ENCODE measurements around the gene EML2. TPM values are rescaled to one million over a fixed set of nuclear protein-coding genes. Genes with fewer than 3 reads are reported as not detected.

EML2 gene
- polyA plus RNA-seq, 1 donor from 2014 or later: 18.9 TPM

DNA sequence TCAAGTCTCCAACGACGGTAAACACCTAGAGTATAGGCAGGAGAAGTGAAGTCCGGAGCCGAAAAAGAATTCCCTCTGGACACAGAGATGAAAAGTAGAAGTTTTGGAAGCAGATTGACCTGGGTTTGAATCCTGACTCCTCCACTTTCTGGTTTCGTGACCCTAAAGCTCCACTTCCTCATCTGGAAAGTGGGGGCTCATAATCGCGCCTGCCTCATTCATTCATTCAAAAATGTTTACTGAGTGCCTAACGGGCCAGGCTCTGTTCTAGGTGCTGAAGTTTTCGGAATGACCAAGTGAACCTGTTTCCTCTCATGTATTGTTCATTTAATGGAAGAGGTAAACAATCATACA lies 7.1 kb upstream of the EML2 start:
- no peak overlapping the region for H3K9ac ChIP-seq (ENCODE audit: low read length)
- TF ChIP-seq MXI1 (conservative IDR thresholded peaks at IDR 0.05; ENCODE audit: poor library complexity, severe bottlenecking) (no peak), EZH2 (IDR thresholded peaks at IDR 0.05; ENCODE audit: borderline replicate concordance, insufficient read depth, low read length, poor library complexity, severe bottlenecking) (no peak), POLR2AphosphoS5 (IDR thresholded peaks at IDR 0.05) (no peak), RAD21 (conservative IDR thresholded peaks at IDR 0.05) (no peak), SMC3 (conservative IDR thresholded peaks at IDR 0.05; ENCODE audit: poor library complexity) (no peak), EP300 (conservative IDR thresholded peaks at IDR 0.05; ENCODE audit: poor library complexity, severe bottlenecking) (no peak), TAF1 (IDR thresholded peaks at IDR 0.05; ENCODE audit: low read depth) (no peak)
- TF ChIP-seq, protein P1, sequence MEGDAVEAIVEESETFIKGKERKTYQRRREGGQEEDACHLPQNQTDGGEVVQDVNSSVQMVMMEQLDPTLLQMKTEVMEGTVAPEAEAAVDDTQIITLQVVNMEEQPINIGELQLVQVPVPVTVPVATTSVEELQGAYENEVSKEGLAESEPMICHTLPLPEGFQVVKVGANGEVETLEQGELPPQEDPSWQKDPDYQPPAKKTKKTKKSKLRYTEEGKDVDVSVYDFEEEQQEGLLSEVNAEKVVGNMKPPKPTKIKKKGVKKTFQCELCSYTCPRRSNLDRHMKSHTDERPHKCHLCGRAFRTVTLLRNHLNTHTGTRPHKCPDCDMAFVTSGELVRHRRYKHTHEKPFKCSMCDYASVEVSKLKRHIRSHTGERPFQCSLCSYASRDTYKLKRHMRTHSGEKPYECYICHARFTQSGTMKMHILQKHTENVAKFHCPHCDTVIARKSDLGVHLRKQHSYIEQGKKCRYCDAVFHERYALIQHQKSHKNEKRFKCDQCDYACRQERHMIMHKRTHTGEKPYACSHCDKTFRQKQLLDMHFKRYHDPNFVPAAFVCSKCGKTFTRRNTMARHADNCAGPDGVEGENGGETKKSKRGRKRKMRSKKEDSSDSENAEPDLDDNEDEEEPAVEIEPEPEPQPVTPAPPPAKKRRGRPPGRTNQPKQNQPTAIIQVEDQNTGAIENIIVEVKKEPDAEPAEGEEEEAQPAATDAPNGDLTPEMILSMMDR (IDR thresholded peaks at IDR 0.05; ENCODE audit: poor library complexity, severe bottlenecking): no peak
- TF ChIP-seq, protein P2, sequence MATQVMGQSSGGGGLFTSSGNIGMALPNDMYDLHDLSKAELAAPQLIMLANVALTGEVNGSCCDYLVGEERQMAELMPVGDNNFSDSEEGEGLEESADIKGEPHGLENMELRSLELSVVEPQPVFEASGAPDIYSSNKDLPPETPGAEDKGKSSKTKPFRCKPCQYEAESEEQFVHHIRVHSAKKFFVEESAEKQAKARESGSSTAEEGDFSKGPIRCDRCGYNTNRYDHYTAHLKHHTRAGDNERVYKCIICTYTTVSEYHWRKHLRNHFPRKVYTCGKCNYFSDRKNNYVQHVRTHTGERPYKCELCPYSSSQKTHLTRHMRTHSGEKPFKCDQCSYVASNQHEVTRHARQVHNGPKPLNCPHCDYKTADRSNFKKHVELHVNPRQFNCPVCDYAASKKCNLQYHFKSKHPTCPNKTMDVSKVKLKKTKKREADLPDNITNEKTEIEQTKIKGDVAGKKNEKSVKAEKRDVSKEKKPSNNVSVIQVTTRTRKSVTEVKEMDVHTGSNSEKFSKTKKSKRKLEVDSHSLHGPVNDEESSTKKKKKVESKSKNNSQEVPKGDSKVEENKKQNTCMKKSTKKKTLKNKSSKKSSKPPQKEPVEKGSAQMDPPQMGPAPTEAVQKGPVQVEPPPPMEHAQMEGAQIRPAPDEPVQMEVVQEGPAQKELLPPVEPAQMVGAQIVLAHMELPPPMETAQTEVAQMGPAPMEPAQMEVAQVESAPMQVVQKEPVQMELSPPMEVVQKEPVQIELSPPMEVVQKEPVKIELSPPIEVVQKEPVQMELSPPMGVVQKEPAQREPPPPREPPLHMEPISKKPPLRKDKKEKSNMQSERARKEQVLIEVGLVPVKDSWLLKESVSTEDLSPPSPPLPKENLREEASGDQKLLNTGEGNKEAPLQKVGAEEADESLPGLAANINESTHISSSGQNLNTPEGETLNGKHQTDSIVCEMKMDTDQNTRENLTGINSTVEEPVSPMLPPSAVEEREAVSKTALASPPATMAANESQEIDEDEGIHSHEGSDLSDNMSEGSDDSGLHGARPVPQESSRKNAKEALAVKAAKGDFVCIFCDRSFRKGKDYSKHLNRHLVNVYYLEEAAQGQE (IDR thresholded peaks at IDR 0.05; ENCODE audit: borderline replicate concordance): no peak

DNA sequence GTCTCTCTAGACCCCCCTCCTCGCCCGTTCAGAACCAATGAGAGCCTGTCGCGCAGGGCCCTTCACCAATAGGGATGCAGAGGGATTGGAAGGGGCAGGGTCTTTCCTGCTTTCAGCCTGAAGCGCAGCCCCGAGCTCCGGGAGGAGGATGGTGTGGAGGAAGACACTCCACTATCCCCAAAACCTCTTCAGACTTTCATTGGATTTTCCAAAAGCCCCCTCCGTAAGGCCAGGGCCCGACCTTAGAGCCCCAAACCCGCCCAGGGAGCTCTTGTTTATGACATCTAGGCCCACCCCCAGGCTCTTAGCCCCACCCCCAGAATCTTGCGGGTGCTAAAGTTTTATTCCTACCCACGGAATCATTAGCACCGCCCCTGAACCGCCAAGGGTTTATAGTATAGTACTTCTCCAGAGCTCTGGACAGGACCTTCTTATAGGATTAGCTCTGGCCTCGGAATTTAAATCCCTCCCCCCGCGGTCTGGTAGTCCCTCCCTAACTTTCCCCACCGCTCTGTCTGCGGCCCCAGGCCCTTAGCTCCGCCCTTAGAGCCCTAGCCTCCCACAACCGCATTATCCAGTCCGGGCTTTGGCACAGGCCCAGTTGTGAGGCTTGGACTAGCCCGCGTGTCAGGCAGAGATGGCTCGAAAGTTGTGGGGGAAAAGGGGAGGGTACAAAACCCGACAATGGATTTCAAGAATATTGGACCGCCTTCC lies 6.6 kb upstream of the EML2 start:
- H3F3A ChIP-seq (ENCODE audit: insufficient read depth, low read length, poor library complexity, severe bottlenecking): no peaks in the 10 kb centered on the region
- no peaks in the 10 kb centered on the region for H4K20me1 ChIP-seq (ENCODE audit: insufficient read depth)
- TF ChIP-seq MXI1 (conservative IDR thresholded peaks at IDR 0.05; ENCODE audit: poor library complexity, severe bottlenecking): no peak
- peak overlapping the region; percentile 33 for H2AFZ ChIP-seq (ENCODE audit: low read depth, low read length)
- H3K79me2 ChIP-seq (replicated peaks; ENCODE audit: insufficient read depth, low read length): no peaks in the 10 kb centered on the region
- peak overlapping the region; percentile 62 for H3K9ac ChIP-seq (ENCODE audit: low read length)
- H3K27me3 ChIP-seq (ENCODE audit: insufficient read depth, low read depth, low read length): peaks cover 10% of the 10 kb centered on the region
- H3K27ac ChIP-seq (ENCODE audit: low read length): no peak overlapping the region
- H3K4me2 ChIP-seq (ENCODE audit: low read length): no peak overlapping the region
- no peaks in the 10 kb centered on the region for H3K9me2 ChIP-seq (ENCODE audit: insufficient read depth, low read length)
- peak overlapping the region; percentile 75 for H3K4me3 ChIP-seq (ENCODE audit: low read length)
- H3K36me3 ChIP-seq (ENCODE audit: insufficient read depth, low read length): no peaks in the 10 kb centered on the region
- no peaks in the 10 kb centered on the region for H3K9me3 ChIP-seq (ENCODE audit: low read length)

More for the DNA sequence above, 7.1 kb upstream of the EML2 start:
- H3K9me2 ChIP-seq (ENCODE audit: insufficient read depth, low read length): no peaks in the 10 kb centered on the region
- H3K4me2 ChIP-seq (ENCODE audit: low read length): no peak overlapping the region
- H2AFZ ChIP-seq (ENCODE audit: low read depth, low read length): no peak overlapping the region
- no peaks in the 10 kb centered on the region for H3F3A ChIP-seq (ENCODE audit: insufficient read depth, low read length, poor library complexity, severe bottlenecking)
- H3K4me3 ChIP-seq (ENCODE audit: low read length): peak overlapping the region; percentile 75
- H3K79me2 ChIP-seq (replicated peaks; ENCODE audit: insufficient read depth, low read length): no peaks in the 10 kb centered on the region
- H3K9me3 ChIP-seq (ENCODE audit: low read length): no peaks in the 10 kb centered on the region
- H3K36me3 ChIP-seq (ENCODE audit: insufficient read depth, low read length): no peaks in the 10 kb centered on the region
- no peak overlapping the region for H3K27ac ChIP-seq (ENCODE audit: low read length)
- no peaks in the 10 kb centered on the region for H4K20me1 ChIP-seq (ENCODE audit: insufficient read depth)
- H3K27me3 ChIP-seq (ENCODE audit: insufficient read depth, low read depth, low read length): peaks cover 7% of the 10 kb centered on the region

All from neural cell (in vitro differentiated cells).